Transverse colon (tissue), 4 donors: ENCODE data around the gene NHERF1.

ENCODE experiments used
- EP300 ChIP-seq: sonication (generic); formaldehyde crosslinking; IDR thresholded peaks from one replicate; pipeline ENCODE4 v1.6.1; 2017; ENCODE audit warnings: antibody characterized with exemption, low read depth
- POLR2AphosphoS5 ChIP-seq, 3 donors: sonication (generic); formaldehyde crosslinking; IDR thresholded peaks; one replicate each; pipeline ENCODE4 v1.6.1; 2016; ENCODE audit warnings: antibody characterized with exemption in 3 of 3
- TF ChIP-seq, protein P1 (sequence below), 5 experiments: fragments of 200-600 bp in 3 of 5; fragments of 450-650 bp in 2 of 5; sonication (generic) in 3 of 5; IDR thresholded peaks; 1 replicate in 2 of 5; 2 replicates in 3 of 5; pipeline ENCODE4 v1.5.1; 2016 to 2017; ENCODE audit warnings: antibody characterized with exemption in 5 of 5, inconsistent platforms in 3 of 5, mild to moderate bottlenecking in 2 of 5, moderate library complexity in 1 of 5

DNA sequence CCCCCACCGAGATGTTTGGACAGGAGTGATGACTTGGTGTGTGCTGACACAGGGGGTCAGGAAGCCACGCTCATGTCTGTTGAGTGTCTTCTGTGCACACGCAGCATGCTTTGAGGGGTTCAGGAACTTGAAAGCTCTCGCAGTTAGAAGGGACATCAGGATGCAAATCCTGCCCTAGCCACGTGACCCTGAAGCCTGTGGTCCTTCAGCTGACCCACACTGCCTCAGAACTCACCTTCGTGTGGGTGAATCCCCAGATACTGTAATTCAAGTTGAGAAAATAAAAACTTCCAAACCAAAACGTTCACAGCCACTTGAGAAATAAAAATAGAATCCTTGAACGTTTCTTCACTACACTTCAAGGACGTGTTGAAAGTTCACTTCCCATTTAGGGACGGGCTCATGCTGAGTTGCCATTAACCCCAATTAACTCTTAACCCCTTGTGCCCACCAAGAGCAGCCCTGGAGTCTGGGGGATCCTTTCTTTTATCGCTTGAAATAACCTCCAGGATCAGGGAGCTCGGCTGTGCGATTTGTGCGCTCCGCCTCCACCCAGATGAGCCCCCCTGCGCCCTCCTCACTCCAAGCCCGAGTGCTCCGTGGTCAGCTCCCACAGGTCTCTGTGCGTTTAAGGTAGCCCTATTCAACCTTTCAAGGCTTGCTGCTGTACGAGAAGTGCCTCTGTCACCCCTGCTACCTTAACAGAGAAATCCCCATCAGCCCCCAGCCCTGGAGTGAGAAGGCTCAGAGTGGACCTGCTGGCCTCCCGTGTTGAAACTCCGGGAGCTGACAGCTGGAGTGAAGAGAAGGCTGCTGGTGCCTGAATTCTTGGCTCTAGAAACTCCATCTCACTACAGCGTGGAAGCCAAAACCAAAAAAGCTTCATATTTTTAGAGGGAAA is 63.9 kb downstream of the NHERF1 start:
- TF ChIP-seq, protein P1, sequence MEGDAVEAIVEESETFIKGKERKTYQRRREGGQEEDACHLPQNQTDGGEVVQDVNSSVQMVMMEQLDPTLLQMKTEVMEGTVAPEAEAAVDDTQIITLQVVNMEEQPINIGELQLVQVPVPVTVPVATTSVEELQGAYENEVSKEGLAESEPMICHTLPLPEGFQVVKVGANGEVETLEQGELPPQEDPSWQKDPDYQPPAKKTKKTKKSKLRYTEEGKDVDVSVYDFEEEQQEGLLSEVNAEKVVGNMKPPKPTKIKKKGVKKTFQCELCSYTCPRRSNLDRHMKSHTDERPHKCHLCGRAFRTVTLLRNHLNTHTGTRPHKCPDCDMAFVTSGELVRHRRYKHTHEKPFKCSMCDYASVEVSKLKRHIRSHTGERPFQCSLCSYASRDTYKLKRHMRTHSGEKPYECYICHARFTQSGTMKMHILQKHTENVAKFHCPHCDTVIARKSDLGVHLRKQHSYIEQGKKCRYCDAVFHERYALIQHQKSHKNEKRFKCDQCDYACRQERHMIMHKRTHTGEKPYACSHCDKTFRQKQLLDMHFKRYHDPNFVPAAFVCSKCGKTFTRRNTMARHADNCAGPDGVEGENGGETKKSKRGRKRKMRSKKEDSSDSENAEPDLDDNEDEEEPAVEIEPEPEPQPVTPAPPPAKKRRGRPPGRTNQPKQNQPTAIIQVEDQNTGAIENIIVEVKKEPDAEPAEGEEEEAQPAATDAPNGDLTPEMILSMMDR (IDR thresholded peaks at IDR 0.05) = no peak
- no peak for TF ChIP-seq POLR2AphosphoS5 (IDR thresholded peaks at IDR 0.05)
- TF ChIP-seq EP300 = no peak
